Breast epithelium (tissue), 3 donors: Measurements from ENCODE around the gene SLC2A4RG.

Experiments
- CTCF ChIP-seq, 3 donors: fragments of 450-650 bp; IDR thresholded peaks; one replicate each; pipeline ENCODE4 v1.5.1; 2016 to 2017; ENCODE audit warnings: antibody characterized with exemption in 3 of 3, mild to moderate bottlenecking in 3 of 3, moderate library complexity in 3 of 3
- POLR2AphosphoS5 ChIP-seq, 3 donors: sonication (generic); formaldehyde crosslinking; IDR thresholded peaks; one replicate each; pipeline ENCODE4 v1.6.1; 2017; ENCODE audit warnings: antibody characterized with exemption in 3 of 3

GRCh38 chr20:63731410-63731809 lies 8.2 kb upstream of the SLC2A4RG start:
- TF ChIP-seq CTCF (IDR thresholded peaks at IDR 0.05) (no peak), POLR2AphosphoS5 (IDR thresholded peaks at IDR 0.05) (no peak)
